Upper lobe of left lung (tissue), 4 donors: ENCODE results near the gene ZNF496.

Source experiments
- CTCF ChIP-seq, 6 experiments: fragments of 450-650 bp in 4 of 6; fragments of 200-600 bp in 2 of 6; sonication (generic) in 2 of 6; IDR thresholded peaks; one replicate each; pipeline ENCODE4 v1.5.1; 2016 to 2019; ENCODE audit warnings: antibody characterized with exemption in 6 of 6
- EP300 ChIP-seq, 4 donors: sonication (generic); formaldehyde crosslinking; IDR thresholded peaks; one replicate each; pipeline ENCODE4 v1.5.1; 2017; ENCODE audit warnings: antibody characterized with exemption in 4 of 4, control low read depth in 2 of 4
- POLR2A ChIP-seq, 4 donors: fragments of 450-650 bp; IDR thresholded peaks; one replicate each; pipeline ENCODE4 v1.5.1; 2016 to 2017; ENCODE audit warnings: antibody characterized with exemption in 4 of 4, mild to moderate bottlenecking in 2 of 4
- POLR2AphosphoS5 ChIP-seq, 2 donors: sonication (generic); formaldehyde crosslinking; IDR thresholded peaks; one replicate each; pipeline ENCODE4 v1.5.1; 2017; ENCODE audit warnings: antibody characterized with exemption in 2 of 2

GRCh38 chr1:247357052-247357780, 25.5 kb upstream of the ZNF496 start:
- TF ChIP-seq POLR2A (IDR thresholded peaks at IDR 0.05) (no peak), CTCF (IDR thresholded peaks at IDR 0.05) (no peak), POLR2AphosphoS5 (IDR thresholded peaks at IDR 0.05) (no peak), EP300 (IDR thresholded peaks at IDR 0.05) (no peak)
